A549 (cell line): ENCODE results near the gene JAKMIP2. TPM values are rescaled to one million over a fixed set of nuclear protein-coding genes. Genes with fewer than 3 reads are reported as not detected.

ENCODE experiments used
- ATAC-seq, 2 experiments: fragments of 200-7000 bp in 1 of 2; fragments of >200 bp in 1 of 2; cut with Nextera tagmentation in 1 of 2; cut with Tn5 transposase in 1 of 2; 3 replicates each; pipeline versions ENCODE4 v1.8.0 to v1.9.1; 2018 to 2020; ENCODE audit warnings: mild to moderate bottlenecking in 1 of 2, moderate library complexity in 1 of 2
- CTCF ChIA-PET: fragments of 300-600 bp; sonication (Branson Sonifier 250); formaldehyde crosslinking; extraction: SDS; loops from one replicate; lab custom pipeline; 2021; ENCODE audit warnings: antibody characterized with exemption, inconsistent platforms; lab: Yijun Ruan, JAX
- POLR2A ChIA-PET: fragments of 350-600 bp; formaldehyde crosslinking; extraction: SDS; loops from one replicate; lab custom pipeline; 2021; ENCODE audit warnings: antibody characterized with exemption, inconsistent platforms; lab: Yijun Ruan, JAX
- DNase-seq, 2 experiments: peaks; one replicate each; pipeline versions ENCODE4 v3.0.0 to v3.0.0-alpha.2; 2011 to 2016; ENCODE audit warnings: low read depth in 1 of 2, low spot score in 1 of 2
- FAIRE-seq: peaks from 2 replicates; lab custom pipeline; 2011; peaks lifted over from hg19 to GRCh38; lab: Jason Lieb, UNC
- H3K27ac ChIP-seq, 2 experiments: fragments of >200 bp; sonication (Bioruptor Twin); formaldehyde crosslinking; 3 replicates each; pipeline ENCODE4 v1.5.1; 2016 to 2017
- H3K4me1 ChIP-seq: fragments of >200 bp; sonication (Bioruptor Twin); formaldehyde crosslinking; 3 replicates; pipeline ENCODE4 v1.6.1; 2016
- H3K4me2 ChIP-seq: fragments of >200 bp; sonication (Bioruptor Twin); formaldehyde crosslinking; 3 replicates; pipeline ENCODE4 v1.6.1; 2016
- H3K4me3 ChIP-seq: fragments of >200 bp; sonication (Bioruptor Twin); formaldehyde crosslinking; 3 replicates; pipeline ENCODE4 v1.5.1; 2016
- H3K9me3 ChIP-seq: fragments of >200 bp; sonication (Bioruptor Twin); formaldehyde crosslinking; 3 replicates; pipeline ENCODE4 v1.6.1; 2016
- CBX2 ChIP-seq: fragments of 200-600 bp; sonication (generic); IDR thresholded peaks from 2 replicates; pipeline ENCODE4 v1.6.1; 2016; ENCODE audit warnings: low read depth, mild to moderate bottlenecking, borderline replicate concordance
- CHD2 ChIP-seq: fragments of 150-350 bp; IDR thresholded peaks from 2 replicates; pipeline ENCODE4 v1.6.1; 2014; ENCODE audit warnings: low read length; ENCODE audit not compliant: partially characterized antibody
- CHD4 ChIP-seq: fragments of 200-600 bp; sonication (generic); IDR thresholded peaks from 2 replicates; pipeline ENCODE4 v1.6.1; 2016; ENCODE audit warnings: antibody characterized with exemption, mild to moderate bottlenecking, borderline replicate concordance
- HEYL ChIP-seq: fragments of 250-450 bp; sonication (Bioruptor Pico); IDR thresholded peaks from 2 replicates; pipeline ENCODE4 v1.8.0; 2021; ENCODE audit warnings: mild to moderate bottlenecking, moderate library complexity
- HOXA7 ChIP-seq: fragments of 250-450 bp; sonication (Bioruptor Pico); IDR thresholded peaks from 2 replicates; pipeline ENCODE4 v1.5.0; 2020; ENCODE audit warnings: mild to moderate bottlenecking, moderate library complexity
- KDM5A ChIP-seq: fragments of 200-600 bp; sonication (generic); IDR thresholded peaks from 2 replicates; pipeline ENCODE4 v1.6.1; 2016; ENCODE audit warnings: antibody characterized with exemption, mild to moderate bottlenecking
- MAZ ChIP-seq: fragments of 150-350 bp; IDR thresholded peaks from 2 replicates; pipeline ENCODE4 v1.6.1; 2014; ENCODE audit warnings: antibody characterized with exemption, low read depth, low read length, borderline replicate concordance
- NPAS2 ChIP-seq: fragments of 250-450 bp; sonication (Bioruptor Pico); IDR thresholded peaks from 2 replicates; pipeline ENCODE4 v1.8.0; 2022; ENCODE audit warnings: mild to moderate bottlenecking, moderate library complexity, borderline replicate concordance
- NR3C1 ChIP-seq: fragments of >200 bp; sonication (Bioruptor Twin); formaldehyde crosslinking; IDR thresholded peaks from 3 replicates; pipeline ENCODE4 v1.6.1; 2017
- PHF8 ChIP-seq: fragments of 200-600 bp; sonication (generic); IDR thresholded peaks from 2 replicates; pipeline ENCODE4 v1.6.1; 2016; ENCODE audit warnings: low read depth, mild to moderate bottlenecking, antibody characterized with exemption, moderate library complexity, borderline replicate concordance
- RARB ChIP-seq: fragments of 250-450 bp; sonication (Bioruptor Pico); IDR thresholded peaks from 2 replicates; pipeline ENCODE4 v1.8.0; 2021; ENCODE audit warnings: mild to moderate bottlenecking, moderate library complexity
- SMC3 ChIP-seq: fragments of >200 bp; sonication (Bioruptor Twin); formaldehyde crosslinking; IDR thresholded peaks from 3 replicates; pipeline ENCODE4 v1.6.1; 2018; ENCODE audit warnings: inconsistent platforms
- SREBF2 ChIP-seq: fragments of 450-650 bp; IDR thresholded peaks from 2 replicates; pipeline ENCODE4 v1.6.1; 2014; ENCODE audit warnings: mild to moderate bottlenecking, moderate library complexity
- TFCP2L1 ChIP-seq: fragments of 250-450 bp; sonication (Bioruptor Pico); IDR thresholded peaks from 2 replicates; pipeline ENCODE4 v1.5.0; 2021; ENCODE audit warnings: mild to moderate bottlenecking
- TP53 ChIP-seq: fragments of 250-450 bp; sonication (Bioruptor Pico); IDR thresholded peaks from 2 replicates; pipeline ENCODE4 v1.5.0; 2021; ENCODE audit warnings: mild to moderate bottlenecking, moderate library complexity
- ZC3H11A ChIP-seq: fragments of 450-650 bp; IDR thresholded peaks from 2 replicates; pipeline ENCODE4 v1.6.1; 2014; ENCODE audit warnings: antibody characterized with exemption, mild to moderate bottlenecking
- ZNF302 ChIP-seq: fragments of 250-450 bp; sonication (Bioruptor Pico); IDR thresholded peaks from 2 replicates; pipeline ENCODE4 v1.9.0; 2021; ENCODE audit warnings: inconsistent platforms, mild to moderate bottlenecking, moderate library complexity
- ZSCAN20 ChIP-seq: fragments of 250-450 bp; sonication (Bioruptor Pico); IDR thresholded peaks from 2 replicates; pipeline ENCODE4 v1.8.0; 2022; ENCODE audit warnings: mild to moderate bottlenecking, moderate library complexity
- WGBS: methylation state at CpG from one replicate; pipeline ENCODE4 v1.1.6; 2017; ENCODE audit errors: missing lambda C conversion rate; 5-methylcytosine and 5-hydroxymethylcytosine counted together
- polyA plus RNA-seq, 4 experiments: library from polyadenylated mRNA; depleted of rRNA in 3 of 4; stranded (reverse); fragments of >200 nt; fragmentation: RNase III in 1 of 4; extraction: RNeasy Plus Mini Kit Qiagen cat#74134 plus additional on column Dnase treatment in 1 of 4; gene quantifications; 2 replicates in 3 of 4; 3 replicates in 1 of 4; pipeline ENCODE4 v1.2.3, GENCODE V29; 2011 to 2017
- TF ChIP-seq, protein P1 (sequence below): fragments of 450-650 bp; IDR thresholded peaks from 2 replicates; pipeline ENCODE4 v1.6.1; 2014; ENCODE audit warnings: antibody characterized with exemption
- TF ChIP-seq, protein P2 (sequence below): fragments of 250-450 bp; sonication (Bioruptor Pico); IDR thresholded peaks from 2 replicates; pipeline ENCODE4 v1.5.0; 2021; ENCODE audit warnings: mild to moderate bottlenecking, moderate library complexity, borderline replicate concordance
- TF ChIP-seq, protein P3 (sequence below): fragments of >200 bp; sonication (Bioruptor Twin); formaldehyde crosslinking; IDR thresholded peaks from 3 replicates; pipeline ENCODE4 v1.5.1; 2016
- TF ChIP-seq, protein P4 (sequence below): IDR thresholded peaks from 2 replicates; pipeline ENCODE4 v1.6.1; 2012; ENCODE audit warnings: low read depth, borderline replicate concordance
- TF ChIP-seq, protein P5 (sequence below): fragments of 200-600 bp; sonication (generic); IDR thresholded peaks from 2 replicates; pipeline ENCODE4 v1.6.1; 2016; ENCODE audit warnings: antibody characterized with exemption, mild to moderate bottlenecking, moderate library complexity
- TF ChIP-seq, protein P6 (sequence below): IDR thresholded peaks from 2 replicates; pipeline ENCODE4 v1.6.1; 2012

Gene JAKMIP2
- polyA plus RNA-seq, 2 of the 4 experiments (the other 2 are of a cell fraction), result 0.01 TPM; not detected in 1

DNA sequence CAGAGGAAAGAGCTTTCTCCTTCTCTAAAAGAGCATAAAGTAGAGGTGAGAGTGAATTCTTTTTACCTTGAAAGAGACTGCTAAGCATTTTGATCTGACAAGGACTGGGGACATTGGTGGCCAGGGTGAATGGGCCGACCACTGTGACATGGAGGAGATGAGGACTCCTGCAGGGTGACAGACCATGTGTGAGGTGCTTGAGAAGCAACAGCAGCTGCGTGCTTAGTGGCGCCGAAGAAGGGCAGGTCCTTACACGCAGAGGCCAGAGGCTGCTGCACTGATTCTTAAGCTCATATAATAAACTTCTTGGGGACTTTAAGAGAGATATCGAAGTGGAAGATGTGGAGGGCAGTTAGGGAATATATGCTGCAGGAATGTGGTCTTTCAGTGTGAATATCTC is 8.7 kb upstream of the JAKMIP2 start:
- no peak overlapping the region for H3K4me3 ChIP-seq
- TF ChIP-seq CHD4 (no peak), TFCP2L1 (no peak), ZNF302 (no peak), CBX2 (no peak), NPAS2 (CRISPR knock-in tag) (no peak), HEYL (CRISPR knock-in tag) (no peak), RARB (CRISPR knock-in tag) (no peak), CHD2 (no peak), KDM5A (no peak), HOXA7 (CRISPR knock-in tag) (no peak), ZSCAN20 (CRISPR knock-in tag) (no peak), TP53 (CRISPR knock-in tag) (no peak), MAZ (no peak)
- TF ChIP-seq, protein P1, sequence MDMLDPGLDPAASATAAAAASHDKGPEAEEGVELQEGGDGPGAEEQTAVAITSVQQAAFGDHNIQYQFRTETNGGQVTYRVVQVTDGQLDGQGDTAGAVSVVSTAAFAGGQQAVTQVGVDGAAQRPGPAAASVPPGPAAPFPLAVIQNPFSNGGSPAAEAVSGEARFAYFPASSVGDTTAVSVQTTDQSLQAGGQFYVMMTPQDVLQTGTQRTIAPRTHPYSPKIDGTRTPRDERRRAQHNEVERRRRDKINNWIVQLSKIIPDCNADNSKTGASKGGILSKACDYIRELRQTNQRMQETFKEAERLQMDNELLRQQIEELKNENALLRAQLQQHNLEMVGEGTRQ, result no peak
- TF ChIP-seq, protein P2, sequence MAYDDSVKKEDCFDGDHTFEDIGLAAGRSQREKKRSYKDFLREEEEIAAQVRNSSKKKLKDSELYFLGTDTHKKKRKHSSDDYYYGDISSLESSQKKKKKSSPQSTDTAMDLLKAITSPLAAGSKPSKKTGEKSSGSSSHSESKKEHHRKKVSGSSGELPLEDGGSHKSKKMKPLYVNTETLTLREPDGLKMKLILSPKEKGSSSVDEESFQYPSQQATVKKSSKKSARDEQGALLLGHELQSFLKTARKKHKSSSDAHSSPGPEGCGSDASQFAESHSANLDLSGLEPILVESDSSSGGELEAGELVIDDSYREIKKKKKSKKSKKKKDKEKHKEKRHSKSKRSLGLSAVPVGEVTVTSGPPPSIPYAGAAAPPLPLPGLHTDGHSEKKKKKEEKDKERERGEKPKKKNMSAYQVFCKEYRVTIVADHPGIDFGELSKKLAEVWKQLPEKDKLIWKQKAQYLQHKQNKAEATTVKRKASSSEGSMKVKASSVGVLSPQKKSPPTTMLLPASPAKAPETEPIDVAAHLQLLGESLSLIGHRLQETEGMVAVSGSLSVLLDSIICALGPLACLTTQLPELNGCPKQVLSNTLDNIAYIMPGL, result no peak
- TF ChIP-seq, protein P3, sequence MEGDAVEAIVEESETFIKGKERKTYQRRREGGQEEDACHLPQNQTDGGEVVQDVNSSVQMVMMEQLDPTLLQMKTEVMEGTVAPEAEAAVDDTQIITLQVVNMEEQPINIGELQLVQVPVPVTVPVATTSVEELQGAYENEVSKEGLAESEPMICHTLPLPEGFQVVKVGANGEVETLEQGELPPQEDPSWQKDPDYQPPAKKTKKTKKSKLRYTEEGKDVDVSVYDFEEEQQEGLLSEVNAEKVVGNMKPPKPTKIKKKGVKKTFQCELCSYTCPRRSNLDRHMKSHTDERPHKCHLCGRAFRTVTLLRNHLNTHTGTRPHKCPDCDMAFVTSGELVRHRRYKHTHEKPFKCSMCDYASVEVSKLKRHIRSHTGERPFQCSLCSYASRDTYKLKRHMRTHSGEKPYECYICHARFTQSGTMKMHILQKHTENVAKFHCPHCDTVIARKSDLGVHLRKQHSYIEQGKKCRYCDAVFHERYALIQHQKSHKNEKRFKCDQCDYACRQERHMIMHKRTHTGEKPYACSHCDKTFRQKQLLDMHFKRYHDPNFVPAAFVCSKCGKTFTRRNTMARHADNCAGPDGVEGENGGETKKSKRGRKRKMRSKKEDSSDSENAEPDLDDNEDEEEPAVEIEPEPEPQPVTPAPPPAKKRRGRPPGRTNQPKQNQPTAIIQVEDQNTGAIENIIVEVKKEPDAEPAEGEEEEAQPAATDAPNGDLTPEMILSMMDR, result no peak
- TF ChIP-seq, protein P4, sequence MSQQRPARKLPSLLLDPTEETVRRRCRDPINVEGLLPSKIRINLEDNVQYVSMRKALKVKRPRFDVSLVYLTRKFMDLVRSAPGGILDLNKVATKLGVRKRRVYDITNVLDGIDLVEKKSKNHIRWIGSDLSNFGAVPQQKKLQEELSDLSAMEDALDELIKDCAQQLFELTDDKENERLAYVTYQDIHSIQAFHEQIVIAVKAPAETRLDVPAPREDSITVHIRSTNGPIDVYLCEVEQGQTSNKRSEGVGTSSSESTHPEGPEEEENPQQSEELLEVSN, result no peak
- ChIA-PET POLR2A (no interaction called here), CTCF (no interaction called here)
- H3K9me3 ChIP-seq, result no peaks in the 10 kb centered on the region
- H3K4me1 ChIP-seq, result no peaks in the 10 kb centered on the region
- DNase-seq (no peak), FAIRE-seq (no peak), ATAC-seq (no peak)
- WGBS, result 31% methylated on average over 6 of the region's 6 CpGs
- no peak overlapping the region for H3K4me2 ChIP-seq
- H3K27ac ChIP-seq, result no peak overlapping the region

DNA sequence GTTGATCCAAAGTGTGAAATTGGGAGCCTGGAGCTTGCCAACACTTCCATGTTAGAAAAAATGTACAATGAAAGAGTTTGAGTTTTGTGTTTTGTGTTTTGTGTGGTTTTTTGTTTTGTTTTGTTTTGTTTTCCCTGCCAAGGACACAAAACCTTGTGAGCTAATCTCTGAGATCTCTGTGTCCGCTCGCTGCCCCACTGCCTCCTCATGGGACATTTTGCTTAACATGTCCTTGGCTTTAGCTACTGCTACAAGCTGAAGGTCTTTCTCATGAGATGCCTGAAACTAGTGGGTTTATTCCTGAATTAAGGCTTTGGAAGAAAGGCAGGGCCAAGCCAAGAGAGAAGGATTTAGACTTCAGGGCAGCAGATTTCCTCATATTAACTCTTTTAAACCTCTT is 7.3 kb upstream of the JAKMIP2 start:
- 4% methylated on average over 2 of the region's 2 CpGs for WGBS
- POLR2A ChIA-PET, result no interaction called here
- CTCF ChIA-PET, result interaction anchor here (1.1 kb wide), 1 partner anchor 32 kb away, joined by 3 read pairs; no protein-coding TSS in a partner anchor
- Histone ChIP-seq H3K4me2 (no peak overlapping the region), H3K4me1 (no peaks in the 10 kb centered on the region), H3K27ac (no peak overlapping the region), H3K9me3 (no peaks in the 10 kb centered on the region), H3K4me3 (no peak overlapping the region)
- ATAC-seq (no peak), FAIRE-seq (no peak), DNase-seq (no peak)
- TF ChIP-seq RARB (CRISPR knock-in tag) (no peak), SREBF2 (no peak), ZSCAN20 (CRISPR knock-in tag) (no peak), NR3C1 (no peak), TP53 (CRISPR knock-in tag) (no peak), ZC3H11A (no peak), CBX2 (no peak), SMC3 (no peak), PHF8 (no peak)
- TF ChIP-seq, protein P3, result no peak
- TF ChIP-seq, protein P5, sequence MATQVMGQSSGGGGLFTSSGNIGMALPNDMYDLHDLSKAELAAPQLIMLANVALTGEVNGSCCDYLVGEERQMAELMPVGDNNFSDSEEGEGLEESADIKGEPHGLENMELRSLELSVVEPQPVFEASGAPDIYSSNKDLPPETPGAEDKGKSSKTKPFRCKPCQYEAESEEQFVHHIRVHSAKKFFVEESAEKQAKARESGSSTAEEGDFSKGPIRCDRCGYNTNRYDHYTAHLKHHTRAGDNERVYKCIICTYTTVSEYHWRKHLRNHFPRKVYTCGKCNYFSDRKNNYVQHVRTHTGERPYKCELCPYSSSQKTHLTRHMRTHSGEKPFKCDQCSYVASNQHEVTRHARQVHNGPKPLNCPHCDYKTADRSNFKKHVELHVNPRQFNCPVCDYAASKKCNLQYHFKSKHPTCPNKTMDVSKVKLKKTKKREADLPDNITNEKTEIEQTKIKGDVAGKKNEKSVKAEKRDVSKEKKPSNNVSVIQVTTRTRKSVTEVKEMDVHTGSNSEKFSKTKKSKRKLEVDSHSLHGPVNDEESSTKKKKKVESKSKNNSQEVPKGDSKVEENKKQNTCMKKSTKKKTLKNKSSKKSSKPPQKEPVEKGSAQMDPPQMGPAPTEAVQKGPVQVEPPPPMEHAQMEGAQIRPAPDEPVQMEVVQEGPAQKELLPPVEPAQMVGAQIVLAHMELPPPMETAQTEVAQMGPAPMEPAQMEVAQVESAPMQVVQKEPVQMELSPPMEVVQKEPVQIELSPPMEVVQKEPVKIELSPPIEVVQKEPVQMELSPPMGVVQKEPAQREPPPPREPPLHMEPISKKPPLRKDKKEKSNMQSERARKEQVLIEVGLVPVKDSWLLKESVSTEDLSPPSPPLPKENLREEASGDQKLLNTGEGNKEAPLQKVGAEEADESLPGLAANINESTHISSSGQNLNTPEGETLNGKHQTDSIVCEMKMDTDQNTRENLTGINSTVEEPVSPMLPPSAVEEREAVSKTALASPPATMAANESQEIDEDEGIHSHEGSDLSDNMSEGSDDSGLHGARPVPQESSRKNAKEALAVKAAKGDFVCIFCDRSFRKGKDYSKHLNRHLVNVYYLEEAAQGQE, result no peak
- TF ChIP-seq, protein P6, sequence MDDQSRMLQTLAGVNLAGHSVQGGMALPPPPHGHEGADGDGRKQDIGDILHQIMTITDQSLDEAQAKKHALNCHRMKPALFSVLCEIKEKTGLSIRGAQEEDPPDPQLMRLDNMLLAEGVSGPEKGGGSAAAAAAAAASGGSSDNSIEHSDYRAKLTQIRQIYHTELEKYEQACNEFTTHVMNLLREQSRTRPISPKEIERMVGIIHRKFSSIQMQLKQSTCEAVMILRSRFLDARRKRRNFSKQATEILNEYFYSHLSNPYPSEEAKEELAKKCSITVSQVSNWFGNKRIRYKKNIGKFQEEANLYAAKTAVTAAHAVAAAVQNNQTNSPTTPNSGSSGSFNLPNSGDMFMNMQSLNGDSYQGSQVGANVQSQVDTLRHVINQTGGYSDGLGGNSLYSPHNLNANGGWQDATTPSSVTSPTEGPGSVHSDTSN, result no peak
